ENCODE measurements around the gene FLNB. TPM values are rescaled to one million over a fixed set of nuclear protein-coding genes. Genes with fewer than 3 reads are reported as not detected.

FLNB gene
- total and polyA plus RNA-seq, 2 of the 4 experiments (the other 2 are of a cell fraction) = 78.0 to 136 TPM

DNA sequence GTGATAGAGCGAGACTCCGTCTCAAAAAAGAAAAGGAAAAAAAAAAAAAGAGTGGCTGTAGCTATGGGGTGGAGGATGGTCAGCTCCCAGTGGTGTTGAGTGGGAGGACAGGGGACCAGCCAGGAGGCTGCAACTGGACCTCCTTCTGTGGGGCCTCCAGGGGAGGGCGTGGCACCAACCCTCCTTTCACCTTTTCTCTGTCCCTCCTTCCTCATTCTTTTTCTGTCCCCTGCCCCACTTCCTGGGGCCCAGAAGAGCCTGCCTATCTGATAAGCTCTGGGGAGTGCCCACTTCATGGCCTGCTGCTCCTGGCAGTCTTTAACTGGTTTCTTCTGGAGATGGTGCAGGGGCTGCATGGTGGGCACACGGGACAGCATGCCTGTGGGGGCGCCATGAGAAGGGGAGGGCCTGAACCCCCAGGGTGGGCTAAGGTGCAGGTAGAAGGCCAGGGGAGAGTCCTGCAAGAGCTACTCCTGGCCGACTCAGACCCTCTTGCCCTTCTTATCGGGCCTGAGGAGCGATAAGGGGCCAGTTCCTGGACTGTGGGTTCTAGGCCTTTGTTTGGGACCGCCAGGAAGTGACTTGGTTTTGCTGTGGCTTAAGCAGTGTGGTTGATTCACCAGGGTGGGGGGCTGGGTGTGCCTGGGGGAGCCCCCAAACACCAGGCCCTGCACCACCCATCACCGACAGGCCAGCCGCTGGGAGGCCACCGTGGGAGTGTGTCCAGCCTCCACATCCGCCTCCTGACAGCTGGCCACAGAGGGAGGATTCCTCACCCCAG, 49.4 kb upstream of the FLNB start (continued):
- TF ChIP-seq NFE2L2 (IDR thresholded peaks at IDR 0.05; ENCODE audit: low read depth, low read length) (no peak), MAFK (IDR thresholded peaks at IDR 0.05; ENCODE audit: low read depth, low read length) (no peak)

DNA sequence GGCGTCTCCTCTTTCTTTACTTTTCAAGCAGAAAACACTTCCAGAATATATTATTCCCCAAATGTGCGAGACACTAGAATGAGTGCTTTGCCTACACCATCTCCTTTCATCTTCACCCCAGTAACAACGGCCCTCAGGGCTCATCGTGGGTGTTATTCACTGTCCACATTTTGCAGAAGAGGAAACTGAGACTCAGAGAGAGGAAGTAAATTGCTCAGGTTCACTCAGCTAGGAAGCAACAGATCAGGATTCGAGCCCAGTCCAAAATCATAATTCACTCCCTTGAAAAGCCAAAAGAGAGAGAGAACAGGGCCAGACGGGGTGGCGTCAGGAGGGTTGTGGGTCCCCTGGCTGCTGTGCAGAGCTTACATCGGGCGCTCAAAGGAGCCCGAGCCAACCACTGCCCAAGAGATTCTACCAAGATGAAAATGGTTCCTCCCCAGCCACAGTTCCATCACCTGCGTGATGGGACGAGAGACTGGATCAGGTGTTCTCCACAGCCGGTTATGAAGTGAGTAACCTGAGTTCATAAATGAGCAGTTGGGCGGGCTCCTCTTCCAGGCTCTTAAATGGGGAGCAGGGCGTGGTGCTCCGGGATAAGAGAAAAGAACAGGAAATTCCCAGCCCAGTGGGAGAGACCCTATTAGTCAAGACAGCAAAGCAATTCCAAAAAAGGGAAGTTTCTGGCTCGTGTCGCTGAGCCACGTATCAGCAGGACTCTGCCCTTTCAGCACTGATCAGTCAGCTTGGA, 48.6 kb upstream of the FLNB start:
- peak; percentile 21; the same call in 1 of the 2 replicates for ATAC-seq (ENCODE audit: low read depth)
- Histone ChIP-seq H2AK9ac (replicated peaks; ENCODE audit: low read depth, low read length, poor library complexity) (no peak overlapping the region), H3K27ac (ENCODE audit: insufficient read depth, low read length) (no peak overlapping the region; the same call in 1 of the 2 replicates), H3K4me1 (ENCODE audit: control insufficient read depth, insufficient read depth, low read length) (peaks cover 3% of the 10 kb centered on the region), H3K23ac (ENCODE audit: low read depth, low read length) (0 out of 2 replicates have a peak overlapping the region, but pooled peaks have one; percentile 31), H3K27me3 (ENCODE audit: control insufficient read depth, insufficient read depth, low read length) (no peaks in the 10 kb centered on the region), H2BK20ac (ENCODE audit: low read depth, low read length) (peak overlapping the region; percentile 57), H3K4me2 (ENCODE audit: low read depth, low read length) (no peak overlapping the region), H3K9ac (ENCODE audit: low read depth, low read length) (no peak overlapping the region), H3K9me3 (ENCODE audit: control insufficient read depth, insufficient read depth, low read length) (no peaks in the 10 kb centered on the region), H3K18ac (ENCODE audit: low read depth, low read length) (no peak overlapping the region), H4K5ac (ENCODE audit: low read depth, low read length) (peak overlapping the region; percentile 55; the same call in 1 of the 2 replicates), H3K14ac (replicated peaks; ENCODE audit: low read depth, low read length) (peak overlapping the region; percentile 73; the same call in 1 of the 2 replicates), H3K79me1 (ENCODE audit: low read depth in 1 of 2, low read length in 2 of 2) (0 out of 4 replicates have a peak, but pooled peaks cover 0 to 2% of the 10 kb centered on the region in 2 experiments), H2BK5ac (ENCODE audit: low read depth, low read length, poor library complexity, severe bottlenecking) (no peak overlapping the region), H4K8ac (ENCODE audit: low read depth in 2 of 2, low read length in 2 of 2) (peak overlapping the region; percentile 48 to 58), H3K4ac (ENCODE audit: low read depth, low read length) (peak overlapping the region; percentile 74), H3K4me3 (ENCODE audit: insufficient read depth, low read depth, low read length) (no peak overlapping the region), H2AK5ac (ENCODE audit: low read depth, low read length) (peak overlapping the region; percentile 33), H2AFZ (replicated peaks; ENCODE audit: low read length, poor library complexity) (peak overlapping the region; percentile 24), H3K9me1 (ENCODE audit: insufficient read depth, low read length) (peaks cover 13% of the 10 kb centered on the region; the same call in 1 of the 2 replicates), H3K36me3 (ENCODE audit: control insufficient read depth, insufficient read depth, low read length) (no peaks in the 10 kb centered on the region), H3K56ac (ENCODE audit: extremely low read depth, insufficient read depth, low read length) (no peak overlapping the region), H2BK120ac (ENCODE audit: low read depth, low read length) (peak overlapping the region; percentile 67), H4K91ac (ENCODE audit: insufficient read depth, low read depth, low read length) (peak overlapping the region; percentile 69), H4K20me1 (ENCODE audit: insufficient read depth, low read length) (no peaks in the 10 kb centered on the region), H2BK15ac (ENCODE audit: low read depth, low read length) (peak overlapping the region; percentile 42; the same call in 1 of the 3 replicates)
- BruUV-seq (replicated peaks) = no TSS peak
- ChIA-PET CTCF (interaction anchor here (0.5 kb wide), 1 partner anchor 560 kb away, joined by 3 read pairs; no protein-coding TSS in a partner anchor), POLR2A (ENCODE audit: unreplicated experiment) (no interaction called here)
- intact Hi-C loops (cut with micrococcal nuclease) (loop anchor here (5.0 kb wide), 3 partner anchors 48 to 343 kb away; partner anchors contain the start of gene FLNB), dilution Hi-C loops (cut with HindIII; ENCODE audit: low sequenced_read_pairs, unreplicated experiment) (no loop called here), in situ Hi-C loops (cut with MboI; ENCODE audit: low sequenced_read_pairs) (no loop called here)
- DNase-seq = peak; percentile 47
- 75% methylated on average over 4 of the region's 19 CpGs; no CpG with 5 or more reads in 1 of the 2 experiments for WGBS, 2 experiments (ENCODE audit: extremely low coverage in 2 of 2, insufficient read length in 1 of 2)
- TF ChIP-seq BHLHE40 (IDR thresholded peaks at IDR 0.05; ENCODE audit: low read depth, low read length) (no peak), MAFK (IDR thresholded peaks at IDR 0.05; ENCODE audit: low read depth, low read length) (no peak)
